Ramos (cell line): Measurements from ENCODE around the gene IL1A.
"Not testable (repeated sequence)": the region's sequence is repeated elsewhere in the genome, so short reads cannot be mapped to it uniquely, and the experiment has no call there.

Source experiments
- in situ Hi-C: fragments of 300-500 bp; cut with MboI; formaldehyde crosslinking; loops from one replicate; pipeline ENCODE4 v1.14.3; 2022; ENCODE audit warnings: low sequenced_read_pairs; ENCODE audit not compliant: unreplicated experiment

IL1A gene

GRCh38 chr2:112784199-112785189 lies at the start of gene IL1A:
Gene IL1A, minus strand, starts transcription at chr2:112784493. Its CDS starts 723 bp downstream, at chr2:112783770.
- in situ Hi-C loops, result no loop called here

- in situ Hi-C loops, result no loop called here
Measured at GRCh38 chr2:112833976-112834375, 49.7 kb upstream of the IL1A start.

GRCh38 chr2:112833639-112833931 lies 49.3 kb upstream of the IL1A start:
- in situ Hi-C loops, result not testable (repeated sequence)

GRCh38 chr2:112832841-112833638 lies 48.7 kb upstream of the IL1A start:
- in situ Hi-C loops, result no loop called here

GRCh38 chr2:112831946-112832840 lies 47.9 kb upstream of the IL1A start:
- in situ Hi-C loops, result no loop called here

GRCh38 chr2:112831513-112831845 lies 47.2 kb upstream of the IL1A start:
- in situ Hi-C loops, result no loop called here

- in situ Hi-C loops, result no loop called here
Measured at GRCh38 chr2:112830682-112831512, 46.6 kb upstream of the IL1A start.

GRCh38 chr2:112829961-112830681 lies 45.8 kb upstream of the IL1A start:
- in situ Hi-C loops, result no loop called here

GRCh38 chr2:112829101-112829960 lies 45.0 kb upstream of the IL1A start:
- in situ Hi-C loops, result no loop called here

- in situ Hi-C loops, result no loop called here
Measured at GRCh38 chr2:112828251-112828691, 44.0 kb upstream of the IL1A start.

GRCh38 chr2:112827604-112828185 lies 43.4 kb upstream of the IL1A start:
- in situ Hi-C loops, result no loop called here

GRCh38 chr2:112827009-112827408 lies 42.7 kb upstream of the IL1A start:
- in situ Hi-C loops, result no loop called here

GRCh38 chr2:112825706-112826105 lies 41.4 kb upstream of the IL1A start:
- in situ Hi-C loops, result no loop called here

GRCh38 chr2:112824694-112825085 lies 40.4 kb upstream of the IL1A start:
- in situ Hi-C loops, result no loop called here

- in situ Hi-C loops, result no loop called here
Measured at GRCh38 chr2:112821682-112822081, 37.4 kb upstream of the IL1A start.

- in situ Hi-C loops, result no loop called here
Measured at GRCh38 chr2:112821142-112821541, 36.8 kb upstream of the IL1A start.

- in situ Hi-C loops, result no loop called here
Measured at GRCh38 chr2:112820343-112820742, 36.0 kb upstream of the IL1A start.

GRCh38 chr2:112819081-112819480 lies 34.8 kb upstream of the IL1A start:
- in situ Hi-C loops, result no loop called here
